ENCODE results near the gene ELOVL6.

ELOVL6 gene

DNA sequence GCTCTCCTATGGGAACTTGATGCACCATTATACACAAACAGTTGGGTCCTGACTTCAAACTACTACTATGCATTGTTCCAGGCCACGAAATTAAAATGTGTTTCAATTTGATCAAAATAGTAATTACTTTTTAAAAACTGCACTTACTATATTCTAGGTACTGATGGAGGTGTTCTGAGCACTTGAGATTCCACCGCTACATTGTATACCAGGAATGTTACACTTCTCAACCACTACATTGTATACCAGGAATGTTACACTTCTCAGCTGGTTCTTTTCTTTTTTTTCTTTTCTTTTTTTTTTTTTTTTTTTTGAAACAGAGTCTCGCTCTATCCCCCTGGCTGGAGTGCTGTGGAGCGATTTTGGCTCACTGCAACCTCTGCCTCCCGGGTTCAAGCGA lies 77.9 kb downstream of the ELOVL6 start:
- TF ChIP-seq EZH2phosphoT487 (IDR thresholded peaks at IDR 0.05; ENCODE audit: low read depth), result no peak
- TF ChIP-seq, protein P1, sequence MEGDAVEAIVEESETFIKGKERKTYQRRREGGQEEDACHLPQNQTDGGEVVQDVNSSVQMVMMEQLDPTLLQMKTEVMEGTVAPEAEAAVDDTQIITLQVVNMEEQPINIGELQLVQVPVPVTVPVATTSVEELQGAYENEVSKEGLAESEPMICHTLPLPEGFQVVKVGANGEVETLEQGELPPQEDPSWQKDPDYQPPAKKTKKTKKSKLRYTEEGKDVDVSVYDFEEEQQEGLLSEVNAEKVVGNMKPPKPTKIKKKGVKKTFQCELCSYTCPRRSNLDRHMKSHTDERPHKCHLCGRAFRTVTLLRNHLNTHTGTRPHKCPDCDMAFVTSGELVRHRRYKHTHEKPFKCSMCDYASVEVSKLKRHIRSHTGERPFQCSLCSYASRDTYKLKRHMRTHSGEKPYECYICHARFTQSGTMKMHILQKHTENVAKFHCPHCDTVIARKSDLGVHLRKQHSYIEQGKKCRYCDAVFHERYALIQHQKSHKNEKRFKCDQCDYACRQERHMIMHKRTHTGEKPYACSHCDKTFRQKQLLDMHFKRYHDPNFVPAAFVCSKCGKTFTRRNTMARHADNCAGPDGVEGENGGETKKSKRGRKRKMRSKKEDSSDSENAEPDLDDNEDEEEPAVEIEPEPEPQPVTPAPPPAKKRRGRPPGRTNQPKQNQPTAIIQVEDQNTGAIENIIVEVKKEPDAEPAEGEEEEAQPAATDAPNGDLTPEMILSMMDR (IDR thresholded peaks at IDR 0.05; ENCODE audit: low read depth, low read length), result no peak
- Histone ChIP-seq H3K27ac (ENCODE audit: low read length) (no peak overlapping the region), H3K9me3 (ENCODE audit: insufficient read depth, low read length) (no peaks in the 10 kb centered on the region)

DNA sequence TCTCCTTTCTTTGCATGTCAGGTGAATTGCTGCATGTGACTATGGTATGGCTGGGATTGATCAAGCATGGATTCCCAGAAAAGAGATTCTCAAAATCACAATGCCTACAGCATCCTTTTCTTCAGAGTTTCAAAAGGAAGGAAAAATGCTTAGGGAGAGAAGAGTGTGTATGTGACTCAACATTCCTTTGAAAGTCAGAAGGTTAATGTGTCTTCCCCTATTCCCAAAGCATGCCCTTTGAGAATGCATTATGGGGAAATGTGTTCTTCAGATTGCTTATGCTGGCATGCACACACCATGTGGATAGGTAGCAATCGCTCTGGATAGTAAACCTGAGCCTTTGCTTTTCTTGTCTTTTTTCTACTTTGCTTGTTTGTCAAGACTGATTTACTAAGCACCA lies 78.5 kb downstream of the ELOVL6 start:
- Histone ChIP-seq H3K27ac (ENCODE audit: low read length) (no peak overlapping the region), H2AFZ (ENCODE audit: low read depth, low read length) (no peak overlapping the region)

More for the DNA sequence above, 77.9 kb downstream of the ELOVL6 start:
- H3K36me3 ChIP-seq (replicated peaks; ENCODE audit: low read depth, low read length), result no peaks in the 10 kb centered on the region
- H3K4me2 ChIP-seq (ENCODE audit: low read length), result no peak overlapping the region
- no peak overlapping the region for H3K4me3 ChIP-seq (ENCODE audit: low read length)
- H3K9ac ChIP-seq (ENCODE audit: low read length), result no peak overlapping the region
- H3K4me1 ChIP-seq (ENCODE audit: low read length), result peaks cover 22% of the 10 kb centered on the region
- no peak overlapping the region for H2AFZ ChIP-seq (ENCODE audit: low read depth, low read length)
- no peaks in the 10 kb centered on the region for H3K27me3 ChIP-seq (ENCODE audit: low read depth, low read length)
- no peaks in the 10 kb centered on the region for H3K79me2 ChIP-seq (ENCODE audit: low read length)
- H4K20me1 ChIP-seq (ENCODE audit: insufficient read depth, low read length), result no peaks in the 10 kb centered on the region

GRCh38 chr4:110119337-110119736 lies 79.1 kb downstream of the ELOVL6 start:
- Histone ChIP-seq H3K9me3 (ENCODE audit: insufficient read depth, low read length) (no peaks in the 10 kb centered on the region), H3K4me1 (ENCODE audit: low read length) (peaks cover 21% of the 10 kb centered on the region), H4K20me1 (ENCODE audit: insufficient read depth, low read length) (no peaks in the 10 kb centered on the region), H3K27ac (ENCODE audit: low read length) (no peak overlapping the region), H3K4me3 (ENCODE audit: low read length) (no peak overlapping the region), H3K9ac (ENCODE audit: low read length) (no peak overlapping the region), H2AFZ (ENCODE audit: low read depth, low read length) (no peak overlapping the region), H3K4me2 (ENCODE audit: low read length) (no peak overlapping the region), H3K79me2 (ENCODE audit: low read length) (no peaks in the 10 kb centered on the region), H3K27me3 (ENCODE audit: low read depth, low read length) (no peaks in the 10 kb centered on the region), H3K36me3 (replicated peaks; ENCODE audit: low read depth, low read length) (no peaks in the 10 kb centered on the region)
- TF ChIP-seq, protein P1 (IDR thresholded peaks at IDR 0.05; ENCODE audit: low read depth, low read length), result no peak
- no peak for TF ChIP-seq EZH2phosphoT487 (IDR thresholded peaks at IDR 0.05; ENCODE audit: low read depth)

More for the DNA sequence above, 78.5 kb downstream of the ELOVL6 start:
- no peaks in the 10 kb centered on the region for H4K20me1 ChIP-seq (ENCODE audit: insufficient read depth, low read length)
- peaks cover 21% of the 10 kb centered on the region for H3K4me1 ChIP-seq (ENCODE audit: low read length)
- H3K4me3 ChIP-seq (ENCODE audit: low read length), result no peak overlapping the region
- H3K9me3 ChIP-seq (ENCODE audit: insufficient read depth, low read length), result no peaks in the 10 kb centered on the region
- no peaks in the 10 kb centered on the region for H3K27me3 ChIP-seq (ENCODE audit: low read depth, low read length)
- no peaks in the 10 kb centered on the region for H3K36me3 ChIP-seq (replicated peaks; ENCODE audit: low read depth, low read length)
- TF ChIP-seq EZH2phosphoT487 (IDR thresholded peaks at IDR 0.05; ENCODE audit: low read depth), result no peak
- TF ChIP-seq, protein P1 (IDR thresholded peaks at IDR 0.05; ENCODE audit: low read depth, low read length), result no peak
- H3K4me2 ChIP-seq (ENCODE audit: low read length), result no peak overlapping the region
- H3K9ac ChIP-seq (ENCODE audit: low read length), result no peak overlapping the region
- H3K79me2 ChIP-seq (ENCODE audit: low read length), result no peaks in the 10 kb centered on the region

GRCh38 chr4:110112056-110112455 lies 86.4 kb downstream of the ELOVL6 start:
- H3K27me3 ChIP-seq (ENCODE audit: low read depth, low read length), result no peaks in the 10 kb centered on the region
- no peaks in the 10 kb centered on the region for H3K79me2 ChIP-seq (ENCODE audit: low read length)
- H2AFZ ChIP-seq (ENCODE audit: low read depth, low read length), result no peak overlapping the region
- H3K4me3 ChIP-seq (ENCODE audit: low read length), result no peak overlapping the region
- H3K4me2 ChIP-seq (ENCODE audit: low read length), result no peak overlapping the region
- H4K20me1 ChIP-seq (ENCODE audit: insufficient read depth, low read length), result no peaks in the 10 kb centered on the region
- no peak overlapping the region for H3K27ac ChIP-seq (ENCODE audit: low read length)
- TF ChIP-seq EZH2phosphoT487 (IDR thresholded peaks at IDR 0.05; ENCODE audit: low read depth), result no peak
- TF ChIP-seq, protein P1 (IDR thresholded peaks at IDR 0.05; ENCODE audit: low read depth, low read length), result no peak
- H3K36me3 ChIP-seq (replicated peaks; ENCODE audit: low read depth, low read length), result no peaks in the 10 kb centered on the region
- no peaks in the 10 kb centered on the region for H3K9me3 ChIP-seq (ENCODE audit: insufficient read depth, low read length)
- no peak overlapping the region for H3K9ac ChIP-seq (ENCODE audit: low read length)
- H3K4me1 ChIP-seq (ENCODE audit: low read length), result peaks cover 31% of the 10 kb centered on the region

Measured in OCI-LY3 (cell line).